GM21390 (cell line): ENCODE data around the gene BIRC2.

Experiments used
- ATAC-seq: cut with Tn5 transposase; IDR thresholded peaks from one replicate; pipeline ENCODE4 v1.9.1; 2021; ENCODE audit not compliant: unreplicated experiment

Gene BIRC2

DNA sequence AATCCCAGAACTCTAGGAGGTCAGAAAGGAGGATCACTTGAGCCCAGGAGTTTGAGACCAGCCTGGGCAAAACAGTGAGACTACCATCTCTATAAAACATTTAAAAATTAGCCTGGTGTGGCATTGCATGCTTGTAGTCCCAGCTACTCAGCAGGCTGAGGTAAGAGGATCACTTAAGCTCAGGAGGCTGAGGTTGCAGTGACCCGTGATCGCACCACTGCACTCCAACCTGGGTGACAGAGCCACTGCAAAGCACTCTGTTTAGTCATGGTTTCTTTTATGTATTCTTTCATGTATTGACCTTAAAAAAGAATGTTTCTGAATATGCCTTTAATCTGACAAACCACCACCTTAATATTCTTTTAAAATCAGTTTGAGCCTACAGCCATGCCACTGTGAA is 52.2 kb downstream of the BIRC2 start:
- ATAC-seq, result no peak

DNA sequence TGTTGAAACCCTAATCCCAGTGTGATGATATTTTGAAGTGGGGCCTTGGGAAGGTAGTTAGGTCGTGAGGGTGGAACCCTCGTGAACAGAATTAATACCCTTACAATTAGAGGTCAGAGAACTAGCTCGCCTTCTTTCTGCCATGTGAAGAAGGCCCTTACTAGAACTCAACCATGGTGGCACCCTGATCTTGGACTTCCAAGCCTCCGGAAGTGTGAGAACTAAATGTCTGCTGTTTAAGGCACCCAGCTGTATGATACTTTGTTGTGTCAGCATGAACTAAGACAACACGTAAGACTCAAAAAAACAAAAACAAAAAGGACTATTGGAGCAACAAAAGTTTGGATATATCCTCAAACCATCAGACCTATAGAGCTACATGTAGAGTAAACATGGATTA is 53.6 kb downstream of the BIRC2 start:
- no peak for ATAC-seq

DNA sequence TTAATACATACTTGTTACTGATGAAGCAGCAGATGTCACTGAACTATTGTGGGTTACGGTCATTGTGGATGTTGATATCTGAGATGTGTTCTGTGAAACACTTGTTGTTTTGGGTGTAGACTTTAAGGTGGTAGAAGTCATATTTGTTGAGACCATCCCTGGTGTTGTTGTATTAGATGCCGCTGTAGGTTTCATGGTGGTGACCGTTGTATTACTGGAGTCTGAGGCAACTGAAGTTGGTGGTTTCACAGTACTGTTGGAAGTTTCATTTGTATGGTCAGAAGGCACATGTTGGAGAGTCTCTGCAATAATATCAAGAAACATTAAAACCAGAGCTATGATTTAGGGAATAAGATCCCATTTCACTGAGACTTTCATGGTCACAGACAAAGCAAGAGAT is 54.9 kb downstream of the BIRC2 start:
- no peak for ATAC-seq

DNA sequence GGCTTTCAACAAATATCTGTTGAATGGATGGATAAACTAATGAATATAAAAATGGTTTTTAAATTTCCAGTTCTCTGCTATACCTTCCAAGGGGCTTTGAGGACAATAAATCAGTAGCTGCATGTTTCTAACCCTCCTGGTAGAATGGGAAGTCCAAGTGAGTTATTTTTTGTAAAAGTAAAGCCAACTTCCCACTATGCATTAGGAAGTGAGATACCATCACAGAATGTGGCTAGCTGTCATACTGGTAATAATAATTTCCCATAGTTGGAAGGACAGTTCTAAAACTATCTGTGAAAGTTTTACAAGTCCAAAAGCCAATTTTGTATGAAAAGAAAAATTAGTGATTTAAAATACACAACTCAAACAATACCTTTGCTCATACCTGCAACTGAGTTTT is 55.5 kb downstream of the BIRC2 start:
- no peak for ATAC-seq

DNA sequence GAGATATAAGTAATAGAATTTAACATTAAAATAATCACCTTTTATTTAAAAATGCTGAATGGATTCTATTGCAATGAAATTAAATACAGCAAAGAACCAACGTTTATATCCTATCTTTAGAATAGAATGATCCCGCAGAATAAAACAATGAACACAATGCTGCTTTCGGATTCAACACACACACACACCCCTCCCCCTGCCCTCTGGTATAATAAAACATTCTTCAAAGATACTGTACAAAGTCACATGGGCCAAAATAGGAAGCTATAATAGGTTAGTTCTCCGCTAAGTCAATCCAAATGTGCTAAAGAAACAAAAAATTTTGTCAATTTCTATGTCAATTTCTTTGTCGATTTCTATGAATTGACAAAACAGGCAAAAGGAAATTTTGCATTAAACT is 58.5 kb downstream of the BIRC2 start:
- ATAC-seq, result no peak

DNA sequence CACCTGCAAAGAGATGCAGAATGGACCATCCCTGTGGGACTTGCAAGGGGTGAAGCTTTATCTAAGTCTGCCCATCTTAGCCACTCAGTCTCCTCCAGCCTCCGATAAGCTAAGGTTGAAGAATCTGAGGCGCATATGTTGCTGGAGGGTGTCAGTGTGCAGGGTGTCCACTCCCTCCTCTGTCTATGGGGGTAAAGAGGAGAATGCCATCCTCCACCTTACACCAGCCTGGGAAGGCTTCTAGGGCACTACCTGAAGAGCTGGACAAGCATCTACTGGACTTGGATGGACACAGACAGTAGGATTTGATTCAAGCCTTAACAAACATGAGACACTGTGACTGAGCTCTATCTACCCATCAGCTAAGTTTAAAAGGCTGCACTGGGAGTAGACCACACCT is 59.1 kb downstream of the BIRC2 start:
- ATAC-seq, result no peak

DNA sequence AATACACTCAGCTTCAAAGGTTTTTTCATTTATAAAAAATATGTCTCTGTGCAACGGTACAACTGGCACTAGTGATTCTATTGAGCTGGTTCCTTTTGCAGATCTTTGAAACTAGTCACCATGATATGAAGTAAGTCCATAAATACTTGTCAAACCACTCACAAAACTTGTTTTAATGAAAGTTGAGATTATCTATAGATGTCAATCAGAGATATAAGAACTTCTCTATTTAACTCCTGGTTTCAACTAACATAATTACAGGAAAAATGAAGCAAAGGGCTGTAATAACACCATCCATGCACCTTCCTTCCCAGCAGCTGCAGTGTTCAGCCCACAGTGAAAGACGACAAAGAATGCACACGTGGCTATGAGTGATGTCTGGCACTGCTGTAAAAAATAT is 60.9 kb downstream of the BIRC2 start:
- ATAC-seq, result no peak

DNA sequence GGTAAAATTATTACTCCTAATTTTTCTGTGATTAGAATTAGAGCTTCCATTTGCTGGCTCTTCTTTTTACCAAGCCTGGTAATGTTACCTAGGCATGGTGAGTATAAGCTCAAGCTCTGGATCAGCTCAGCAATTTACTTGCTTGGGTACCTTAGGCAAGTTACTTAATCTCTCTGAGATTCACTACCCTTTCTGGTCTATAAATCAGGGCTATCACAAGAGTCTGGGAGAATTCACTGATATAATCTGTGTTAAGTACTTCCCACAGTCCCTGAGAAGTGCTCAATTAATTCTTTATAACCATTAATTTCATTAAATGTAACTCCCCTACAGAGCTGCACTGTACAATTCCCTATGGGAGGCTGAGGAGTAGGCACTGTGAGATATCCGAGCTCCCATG is 61.3 kb downstream of the BIRC2 start:
- no peak for ATAC-seq

DNA sequence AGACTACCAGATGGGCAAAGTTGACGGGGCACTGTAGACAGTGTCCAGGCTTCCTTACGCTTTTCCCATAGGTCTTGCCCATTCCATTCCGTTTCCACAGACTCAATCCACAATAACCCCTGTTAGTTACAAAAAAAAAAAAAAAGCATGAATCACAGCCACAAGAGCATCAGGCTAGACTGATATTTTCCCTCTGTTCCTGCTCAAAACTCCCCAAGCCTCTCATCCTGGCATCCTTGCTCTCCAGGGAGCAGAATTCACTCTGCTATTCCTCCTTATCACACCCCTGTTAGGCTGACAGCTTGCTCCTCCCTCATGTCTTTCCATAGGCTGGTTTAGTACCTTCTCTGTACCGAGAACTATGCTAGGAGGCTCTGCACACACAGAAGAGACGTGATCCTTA is 63.4 kb downstream of the BIRC2 start:
- ATAC-seq, result no peak

DNA sequence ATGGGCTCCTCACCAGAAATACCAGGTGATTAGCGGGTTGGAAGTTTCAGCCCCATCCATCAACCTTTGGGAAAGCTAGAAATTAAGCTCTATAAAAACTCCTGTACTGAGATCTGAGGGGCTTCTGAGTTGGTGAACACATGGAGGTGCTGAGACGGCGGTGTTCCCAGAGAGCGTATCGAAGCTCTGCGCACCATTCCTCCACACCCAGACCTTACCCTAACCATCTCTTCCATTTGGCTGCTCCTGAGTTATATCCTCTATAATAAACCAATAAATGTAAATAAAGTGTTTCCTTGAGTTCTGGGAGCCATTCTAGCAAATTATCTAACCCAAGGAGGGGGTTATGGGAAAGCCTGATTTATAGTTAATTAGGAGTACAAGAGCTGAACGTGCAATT is 64.1 kb downstream of the BIRC2 start:
- no peak for ATAC-seq

DNA sequence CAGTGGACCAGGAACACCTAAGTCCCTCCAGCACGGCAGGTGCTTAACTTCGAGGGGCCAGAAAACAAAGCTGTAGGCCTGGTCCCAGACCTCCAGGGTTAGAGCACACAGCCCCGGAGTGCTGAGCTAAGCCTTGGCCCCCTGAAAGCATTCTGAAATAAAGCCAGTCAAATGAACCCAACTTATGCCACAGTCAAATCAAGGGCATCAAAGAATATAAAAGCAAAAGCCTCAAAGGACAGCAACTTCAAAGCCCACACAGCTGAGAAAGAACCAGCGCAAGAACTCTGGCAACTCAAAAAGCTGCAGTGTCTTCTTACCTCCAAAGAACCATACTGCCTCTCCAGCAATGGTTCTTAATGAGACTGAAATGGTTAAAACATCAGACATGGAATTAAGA is 66.5 kb downstream of the BIRC2 start:
- no peak for ATAC-seq

DNA sequence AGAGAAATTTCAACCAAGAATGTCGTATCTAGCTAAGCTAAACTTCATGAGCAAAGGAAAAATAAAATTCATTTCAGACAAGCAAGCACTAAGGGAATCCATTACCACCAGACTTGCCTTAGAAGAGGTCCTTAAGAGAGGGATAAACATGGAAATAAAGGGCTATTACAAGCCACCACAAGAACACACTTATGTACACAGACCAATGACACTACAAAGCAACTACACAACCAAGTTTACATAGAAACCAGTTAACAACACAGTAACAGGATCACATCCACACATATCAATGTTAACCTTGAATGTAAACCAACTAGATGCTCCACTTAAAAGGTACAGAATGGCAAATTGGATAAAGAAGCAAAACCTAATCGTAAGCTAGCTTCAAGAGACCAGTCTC is 67.5 kb downstream of the BIRC2 start:
- ATAC-seq, result no peak

DNA sequence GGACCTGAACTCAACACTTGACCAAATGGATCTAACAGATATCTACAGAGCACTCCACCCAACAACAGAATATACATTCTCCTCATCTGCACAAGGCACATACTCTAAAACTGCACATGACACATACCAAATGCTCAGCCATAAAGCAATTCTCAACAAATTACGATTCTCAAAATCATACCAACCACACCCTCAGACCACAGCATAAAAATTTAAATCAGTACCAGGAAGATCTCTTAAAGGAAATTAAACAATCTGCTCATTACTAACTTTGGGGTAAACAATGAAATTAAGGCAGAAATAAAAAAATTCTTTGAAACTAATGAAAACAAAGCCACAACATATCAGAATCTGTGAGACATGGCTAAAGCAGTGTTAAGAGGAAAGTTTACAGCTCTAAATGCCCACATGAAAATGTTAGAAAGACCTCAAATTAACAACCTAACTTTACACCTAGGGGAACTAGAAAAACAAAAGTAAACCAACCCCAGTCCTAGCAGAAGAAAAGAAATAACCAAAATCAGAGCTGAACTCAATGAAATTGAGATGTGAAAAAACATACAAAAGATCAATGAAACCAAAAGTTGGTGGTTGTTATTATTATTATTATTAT is 68.4 kb downstream of the BIRC2 start:
- ATAC-seq, result no peak

DNA sequence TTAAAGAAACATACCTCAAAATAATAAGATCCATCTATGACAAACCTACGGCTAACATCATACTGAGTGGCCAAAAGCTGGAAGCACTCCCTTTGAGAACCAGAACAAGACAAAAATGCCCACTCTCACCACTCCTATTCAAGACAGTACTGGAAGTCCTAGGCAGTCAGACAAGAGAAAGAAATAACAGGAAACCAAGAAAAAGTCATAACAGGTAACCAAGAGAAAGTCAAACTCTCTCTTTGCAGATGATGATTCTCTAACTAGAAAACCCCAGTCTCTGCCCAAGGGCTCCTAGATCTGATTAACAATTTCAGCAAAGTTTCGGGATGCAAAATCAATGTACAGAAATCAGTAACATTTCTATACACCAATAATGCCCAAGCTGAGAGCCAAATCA is 70.0 kb downstream of the BIRC2 start:
- no peak for ATAC-seq

DNA sequence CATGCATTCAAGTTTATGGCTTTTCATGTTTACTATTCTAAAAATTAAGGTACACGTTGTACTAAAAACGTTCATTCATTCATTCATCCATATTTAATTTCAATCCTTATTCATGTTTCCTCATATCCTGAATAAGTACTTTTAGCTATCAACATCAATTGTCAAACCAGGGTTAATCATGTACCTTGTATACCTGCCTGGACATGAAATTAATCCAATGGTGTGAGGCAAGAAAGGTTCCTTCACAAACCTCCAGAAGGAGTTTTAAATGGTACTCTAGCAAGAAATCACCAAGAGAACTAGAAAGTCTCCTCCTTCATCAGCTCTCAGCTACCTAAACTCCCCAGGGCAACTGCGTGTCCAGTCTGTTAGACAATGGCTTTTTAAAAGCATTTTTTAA is 72.2 kb downstream of the BIRC2 start:
- no peak for ATAC-seq

DNA sequence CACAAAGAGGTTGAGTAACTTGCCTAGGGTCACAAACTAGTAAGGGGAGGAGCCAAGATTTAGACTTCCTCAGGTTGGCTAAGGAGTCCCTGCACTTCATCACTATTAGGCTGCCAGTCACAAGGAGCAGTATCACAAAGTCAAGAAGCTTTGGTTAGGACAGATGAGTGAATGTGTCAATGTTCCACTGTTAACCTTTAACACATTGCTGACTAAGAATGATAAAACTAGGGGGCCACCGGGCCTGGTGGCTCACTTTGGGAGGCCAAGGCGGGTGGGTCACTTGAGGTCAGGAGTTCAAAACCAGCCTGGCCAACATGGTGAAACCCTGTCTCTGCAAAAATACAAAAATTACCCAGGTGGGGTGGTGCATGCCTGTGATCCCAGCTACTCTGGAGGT is 73.5 kb downstream of the BIRC2 start:
- peak; percentile 68 for ATAC-seq

DNA sequence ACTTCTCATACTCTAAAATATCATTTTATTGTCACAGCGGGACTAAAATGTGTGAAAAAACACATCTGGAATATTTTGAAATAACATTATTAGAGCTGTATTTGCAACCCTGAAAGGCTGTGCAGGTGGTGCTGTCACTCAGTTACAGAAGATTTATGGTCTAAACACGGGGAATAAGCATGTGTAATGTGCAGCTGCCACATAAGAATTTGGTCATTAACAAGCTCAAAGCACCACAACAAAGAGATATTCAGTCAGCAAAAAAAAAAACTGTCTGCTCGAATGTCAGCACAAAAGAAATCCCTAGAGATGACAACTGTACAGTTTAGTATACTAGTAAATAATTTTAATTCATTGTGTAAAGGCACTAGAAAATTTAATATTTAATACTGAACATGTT is 74.2 kb downstream of the BIRC2 start:
- ATAC-seq, result no peak

DNA sequence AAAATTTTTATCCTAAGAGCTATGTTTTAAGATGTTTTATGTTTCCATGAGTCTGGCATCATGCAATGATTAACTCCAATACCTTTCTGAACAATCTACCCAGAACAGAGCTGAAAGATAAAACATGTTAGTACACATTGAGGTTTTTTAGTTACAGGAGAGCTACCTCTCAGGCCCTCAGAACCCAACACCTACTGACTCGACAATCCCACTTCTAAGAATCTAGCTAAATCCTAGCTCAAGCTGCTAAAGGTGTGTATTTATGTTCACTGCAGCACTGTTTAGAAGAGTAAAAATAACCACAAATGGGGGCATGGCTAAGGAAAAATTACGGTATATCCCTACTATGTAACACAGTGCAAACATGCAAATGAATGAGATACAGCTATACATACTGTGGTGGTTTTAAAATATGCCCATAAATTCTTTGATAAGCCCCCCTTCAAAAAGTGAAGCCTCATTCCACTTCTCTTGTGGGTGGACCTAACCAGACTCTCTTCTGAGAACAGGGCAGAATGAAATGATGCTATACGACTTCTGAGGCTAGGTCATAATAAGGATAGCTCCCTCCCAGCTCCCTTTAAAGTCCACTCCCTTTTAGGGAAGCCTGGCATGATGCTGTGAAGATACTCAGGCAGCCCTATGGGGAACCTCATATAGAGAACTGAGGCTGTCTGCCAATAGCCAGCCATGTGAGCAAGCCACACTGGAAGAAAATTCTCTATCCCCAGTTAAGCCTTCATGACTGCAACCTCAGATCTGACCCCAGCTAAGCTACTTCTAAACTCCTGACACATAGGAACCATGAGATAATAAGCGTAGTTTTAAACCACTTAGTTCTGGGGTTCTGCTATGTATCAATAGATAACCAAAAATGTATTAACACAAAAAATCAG is 76.1 kb downstream of the BIRC2 start:
- ATAC-seq, result no peak

DNA sequence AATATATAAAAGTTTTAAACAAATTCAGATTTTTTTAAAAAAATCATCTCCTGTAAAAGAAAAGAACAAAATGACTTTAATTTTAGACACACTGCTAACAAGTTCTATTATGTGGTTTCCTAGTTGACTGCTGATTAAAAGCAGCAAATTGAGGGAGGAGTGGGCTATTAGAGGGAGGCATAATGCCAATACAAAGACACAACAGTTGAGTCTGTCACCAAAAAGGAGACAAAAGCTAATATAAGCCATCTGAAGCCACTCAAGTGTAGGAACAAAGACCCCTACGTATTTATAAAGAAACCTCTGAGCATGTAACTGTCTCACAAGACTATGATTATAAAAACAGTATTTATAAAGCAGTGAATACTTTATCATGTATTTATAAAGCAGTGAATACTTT is 76.9 kb downstream of the BIRC2 start:
- no peak for ATAC-seq

DNA sequence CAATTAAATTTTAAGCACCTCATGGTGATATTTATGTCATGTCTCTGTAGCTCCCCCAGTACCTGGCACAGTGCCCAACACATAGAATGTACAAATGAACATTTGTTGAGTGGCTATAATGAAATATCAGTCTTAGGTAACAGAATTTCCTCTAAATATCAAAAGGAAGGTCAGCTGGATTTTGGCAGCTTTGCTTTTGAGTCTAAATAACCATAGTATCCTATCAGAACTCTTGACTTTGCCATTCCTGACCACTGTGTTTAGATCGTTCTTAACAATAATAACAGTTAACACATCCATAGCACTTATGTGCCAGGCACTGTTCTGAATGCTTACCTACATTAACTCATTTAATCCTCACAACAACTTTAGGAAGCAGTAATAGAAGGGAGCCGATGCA is 79.0 kb downstream of the BIRC2 start:
- ATAC-seq, result no peak

DNA sequence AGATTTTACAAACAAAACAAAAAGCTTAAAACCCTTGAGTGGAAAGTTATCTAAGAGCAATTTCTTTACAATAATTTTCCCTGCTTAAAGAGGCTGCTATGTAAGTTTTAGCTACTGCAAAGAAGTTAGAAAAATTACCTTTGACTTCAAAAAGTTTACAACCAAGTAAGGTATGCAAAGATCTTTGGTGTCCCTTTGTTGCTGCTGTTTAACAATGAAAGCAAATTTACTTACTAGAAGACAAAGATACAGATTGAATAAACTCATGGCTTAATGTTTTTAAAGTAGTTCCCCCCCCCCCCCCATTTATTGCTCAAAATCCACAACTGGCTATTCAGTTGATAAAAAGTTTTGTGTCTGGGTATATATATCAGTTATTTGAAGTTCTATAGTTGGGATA is 79.6 kb downstream of the BIRC2 start:
- no peak for ATAC-seq

DNA sequence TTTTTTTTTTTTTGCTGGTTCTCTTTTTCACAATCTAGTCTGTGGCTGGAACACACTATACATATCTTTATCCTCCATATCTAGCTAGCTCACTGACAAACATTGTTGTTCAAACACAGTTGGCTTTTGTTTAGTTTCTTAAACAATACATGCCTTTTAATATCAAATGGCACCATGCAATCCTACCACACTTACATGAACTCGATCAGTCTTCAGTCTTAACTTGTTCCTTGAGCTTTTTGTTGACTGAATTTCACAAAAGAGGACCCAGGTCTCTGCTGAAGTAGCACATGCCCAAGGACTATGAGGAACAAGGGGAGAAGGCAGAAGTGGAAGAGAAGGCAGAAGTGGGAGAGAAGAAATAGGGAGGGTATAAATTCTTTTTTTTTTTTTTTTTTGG is 80.1 kb downstream of the BIRC2 start:
- ATAC-seq, result no peak
